Dermis microvascular lymphatic vessel endothelial cell (primary cell): ENCODE measurements around the gene KRTAP5-11. TPM values are rescaled to one million over a fixed set of nuclear protein-coding genes. Genes with fewer than 3 reads are reported as not detected.
A peak's percentile ranks its signal among the peaks of the same experiment; 100 is the strongest.
"Not testable (repeated sequence)": the region's sequence is repeated elsewhere in the genome, so short reads cannot be mapped to it uniquely, and the experiment has no call there.

ENCODE experiments used
- DNase-seq, 2 donors: peaks; one replicate each; pipeline versions ENCODE4 v3.0.0 to v3.0.0-alpha.2; 2010; ENCODE audit warnings: low read depth in 2 of 2
- total RNA-seq: library from RNA; depleted of rRNA; stranded (reverse); fragments of >200 nt; gene quantifications from 2 replicates; pipeline ENCODE4 v1.2.1, GENCODE V29; 2014

Gene KRTAP5-11
- total RNA-seq, 1 donor from 2014 or later = not detected

- DNase-seq = no peak
Observed at GRCh38 chr11:71581826-71582225, 849 bp downstream of the KRTAP5-11 start.

- peak; percentile 80 to 87 for DNase-seq
Observed at GRCh38 chr11:71580057-71581003, 2.3 kb downstream of the KRTAP5-11 start.

- not testable (repeated sequence) for DNase-seq
Observed at GRCh38 chr11:71579513-71579912, 3.2 kb downstream of the KRTAP5-11 start.

GRCh38 chr11:71577469-71578004, 5.1 kb downstream of the KRTAP5-11 start:
- DNase-seq = no peak

GRCh38 chr11:71576688-71577465, 5.8 kb downstream of the KRTAP5-11 start:
- DNase-seq = not testable (repeated sequence)

GRCh38 chr11:71575723-71576424, 6.8 kb downstream of the KRTAP5-11 start:
- DNase-seq = no peak

- DNase-seq = no peak
Observed at GRCh38 chr11:71574418-71574817, 8.3 kb downstream of the KRTAP5-11 start.

- DNase-seq = no peak
Observed at GRCh38 chr11:71572811-71573210, 9.9 kb downstream of the KRTAP5-11 start.

GRCh38 chr11:71571101-71571850, 11.4 kb downstream of the KRTAP5-11 start:
- DNase-seq = not testable (repeated sequence)

- peak in 1 of 2 donors; percentile 23 for DNase-seq
Observed at GRCh38 chr11:71568704-71569349, 13.8 kb downstream of the KRTAP5-11 start.

GRCh38 chr11:71567633-71568032, 15.0 kb downstream of the KRTAP5-11 start:
- DNase-seq = not testable (repeated sequence)

GRCh38 chr11:71566626-71567599, 15.8 kb downstream of the KRTAP5-11 start:
- DNase-seq = not testable (repeated sequence)

GRCh38 chr11:71566081-71566620, 16.5 kb downstream of the KRTAP5-11 start:
- no peak for DNase-seq

- DNase-seq = no peak
Observed at GRCh38 chr11:71565263-71565662, 17.4 kb downstream of the KRTAP5-11 start, which contains the start of gene KRTAP5-10. Gene KRTAP5-10 (plus strand): TSS chr11:71565563. CDS start chr11:71565588, 25 bp downstream.

- no peak for DNase-seq
Observed at GRCh38 chr11:71564430-71564829, 18.2 kb downstream of the KRTAP5-11 start.

- peak; percentile 29 to 68 for DNase-seq
Observed at GRCh38 chr11:71563406-71563805, 19.3 kb downstream of the KRTAP5-11 start.

- DNase-seq = no peak
Observed at GRCh38 chr11:71562120-71562519, 20.6 kb downstream of the KRTAP5-11 start.

- no peak for DNase-seq
Observed at GRCh38 chr11:71558996-71559395, 23.7 kb downstream of the KRTAP5-11 start.
